ENCODE data around the gene NFIX.

DNA sequence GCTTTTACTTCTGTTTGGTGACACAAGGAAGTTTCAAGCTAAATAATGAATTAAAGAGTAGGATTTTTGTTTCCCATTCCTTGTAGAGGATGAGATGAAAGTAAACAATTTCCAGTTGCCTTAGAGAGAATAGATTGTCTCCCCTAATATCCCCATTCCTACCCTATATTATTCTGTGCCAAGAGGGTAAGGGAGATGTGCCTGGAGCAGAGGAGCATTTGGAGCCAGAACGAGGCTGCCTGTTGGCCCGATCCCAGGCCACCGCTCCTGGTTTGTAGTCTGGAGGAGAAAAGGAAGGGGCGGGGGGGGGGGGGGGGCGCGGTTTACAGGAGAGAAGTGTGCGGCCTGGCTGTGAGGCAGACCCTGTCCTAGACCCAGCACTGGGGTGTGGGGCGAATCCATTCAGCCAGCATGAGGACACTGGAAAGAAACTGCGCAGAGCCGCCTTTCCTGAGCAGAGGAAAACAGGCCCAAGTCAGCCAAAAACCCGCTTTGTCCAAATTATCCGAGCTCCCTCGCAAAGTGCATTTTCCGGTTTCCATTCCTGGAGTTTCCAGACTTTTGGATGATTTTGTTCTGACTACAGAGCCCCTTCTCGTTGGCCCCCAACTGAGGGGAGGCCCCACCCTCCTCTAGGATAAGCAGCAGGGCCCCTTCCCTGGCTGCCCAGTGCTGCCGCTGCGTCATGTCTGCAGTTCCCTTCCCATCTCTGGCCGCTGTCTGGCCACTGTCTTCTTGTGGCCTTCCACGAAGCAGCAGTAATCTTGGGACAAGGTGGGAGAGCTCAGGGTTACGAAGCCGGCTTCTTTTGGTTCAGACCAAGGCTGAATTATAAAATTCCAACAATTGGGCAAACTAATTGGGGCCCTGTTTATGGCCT is 23.0 kb downstream of the NFIX start:
- peak; percentile 51 for TF ChIP-seq ZFX (IDR thresholded peaks at IDR 0.05)
- TF ChIP-seq, protein P1, sequence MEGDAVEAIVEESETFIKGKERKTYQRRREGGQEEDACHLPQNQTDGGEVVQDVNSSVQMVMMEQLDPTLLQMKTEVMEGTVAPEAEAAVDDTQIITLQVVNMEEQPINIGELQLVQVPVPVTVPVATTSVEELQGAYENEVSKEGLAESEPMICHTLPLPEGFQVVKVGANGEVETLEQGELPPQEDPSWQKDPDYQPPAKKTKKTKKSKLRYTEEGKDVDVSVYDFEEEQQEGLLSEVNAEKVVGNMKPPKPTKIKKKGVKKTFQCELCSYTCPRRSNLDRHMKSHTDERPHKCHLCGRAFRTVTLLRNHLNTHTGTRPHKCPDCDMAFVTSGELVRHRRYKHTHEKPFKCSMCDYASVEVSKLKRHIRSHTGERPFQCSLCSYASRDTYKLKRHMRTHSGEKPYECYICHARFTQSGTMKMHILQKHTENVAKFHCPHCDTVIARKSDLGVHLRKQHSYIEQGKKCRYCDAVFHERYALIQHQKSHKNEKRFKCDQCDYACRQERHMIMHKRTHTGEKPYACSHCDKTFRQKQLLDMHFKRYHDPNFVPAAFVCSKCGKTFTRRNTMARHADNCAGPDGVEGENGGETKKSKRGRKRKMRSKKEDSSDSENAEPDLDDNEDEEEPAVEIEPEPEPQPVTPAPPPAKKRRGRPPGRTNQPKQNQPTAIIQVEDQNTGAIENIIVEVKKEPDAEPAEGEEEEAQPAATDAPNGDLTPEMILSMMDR (conservative IDR thresholded peaks at IDR 0.05) = no peak

Measured in C4-2B (cell line).